ENCODE results near the gene OGN. TPM values are rescaled to one million over a fixed set of nuclear protein-coding genes. Genes with fewer than 3 reads are reported as not detected.
A peak's percentile ranks its signal among the peaks of the same experiment; 100 is the strongest.
"Not testable (repeated sequence)": the region's sequence is repeated elsewhere in the genome, so short reads cannot be mapped to it uniquely, and the experiment has no call there.

Gene OGN
- total and polyA plus RNA-seq, 8 donors, result 0.28 to 5.8 (median 1.3) TPM

- Histone ChIP-seq H3K27me3 (no peaks in the 10 kb centered on the region), H3K27ac (no peak overlapping the region), H3K4me1 (no peaks in the 10 kb centered on the region), H3K4me3 (no peak overlapping the region), H3K36me3 (no peaks in the 10 kb centered on the region), H3K9me3 (no peaks in the 10 kb centered on the region)
- FAIRE-seq, result no peak
- no peak for DNase-seq
- no peak for ATAC-seq
- 94% methylated on average over 2 of the region's 2 CpGs for WGBS, 2 donors
- no peak for TF ChIP-seq CTCF (IDR thresholded peaks at IDR 0.05)
- intact Hi-C loops (cut with DNase I), result no loop called here
These were observed 19.2 kb upstream of the OGN start for GRCh38 chr9:92423612-92424011.

- ATAC-seq, result no peak
- FAIRE-seq, result no peak
- no peak for DNase-seq
- Histone ChIP-seq H3K4me3 (peak overlapping the region in 1 of 4 donors; percentile 2), H3K27ac (no peak overlapping the region), H3K4me1 (no peaks in the 10 kb centered on the region), H3K27me3 (no peaks in the 10 kb centered on the region), H3K36me3 (no peaks in the 10 kb centered on the region), H3K9me3 (no peaks in the 10 kb centered on the region)
- intact Hi-C loops (cut with DNase I), result no loop called here
- TF ChIP-seq CTCF (IDR thresholded peaks at IDR 0.05), result no peak
- WGBS, 2 donors, result 87 to 95% methylated on average over 2 of the region's 2 CpGs
These were observed 18.4 kb upstream of the OGN start for GRCh38 chr9:92422611-92423338.

DNA sequence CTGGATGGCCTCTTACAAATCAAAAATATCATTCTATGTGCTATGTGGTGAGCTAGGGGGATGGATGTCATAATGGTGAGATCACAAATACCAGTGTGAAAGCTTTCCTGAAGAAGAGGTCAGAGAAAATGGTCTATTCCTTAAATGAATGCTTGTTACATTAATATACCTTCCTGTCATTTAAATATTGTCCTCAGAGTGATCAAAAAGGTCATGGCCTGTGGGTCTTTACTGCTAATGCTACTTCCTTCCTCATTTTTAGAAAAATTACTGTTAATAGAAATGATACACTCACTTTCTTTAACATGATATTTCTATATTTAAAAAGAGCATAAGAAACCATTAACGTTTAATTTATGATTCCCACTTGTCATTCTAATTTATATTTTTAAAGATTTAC lies 10.2 kb upstream of the OGN start:
- WGBS, 2 donors, result 55 to 88% methylated on average over 1 of the region's 1 CpG

GRCh38 chr9:92411157-92411556 lies 6.8 kb upstream of the OGN start:
- H3K27me3 ChIP-seq; FAIRE-seq; H3K4me1 ChIP-seq; H3K36me3 ChIP-seq; ATAC-seq; H3K4me3 ChIP-seq; DNase-seq; H3K9me3 ChIP-seq; intact Hi-C loops (cut with DNase I); H3K27ac ChIP-seq: not testable (repeated sequence)
- 86 to 93% methylated on average over 4 of the region's 4 CpGs for WGBS, 2 donors

More for the DNA sequence above, 10.2 kb upstream of the OGN start:
- Histone ChIP-seq H3K36me3 (no peaks in the 10 kb centered on the region), H3K27me3 (no peaks in the 10 kb centered on the region), H3K9me3 (no peaks in the 10 kb centered on the region), H3K4me3 (no peak overlapping the region), H3K27ac (no peak overlapping the region), H3K4me1 (no peaks in the 10 kb centered on the region)
- intact Hi-C loops (cut with DNase I), result no loop called here
- ATAC-seq, result no peak
- no peak for DNase-seq
- TF ChIP-seq CTCF (IDR thresholded peaks at IDR 0.05), result no peak
- FAIRE-seq, result no peak

DNA sequence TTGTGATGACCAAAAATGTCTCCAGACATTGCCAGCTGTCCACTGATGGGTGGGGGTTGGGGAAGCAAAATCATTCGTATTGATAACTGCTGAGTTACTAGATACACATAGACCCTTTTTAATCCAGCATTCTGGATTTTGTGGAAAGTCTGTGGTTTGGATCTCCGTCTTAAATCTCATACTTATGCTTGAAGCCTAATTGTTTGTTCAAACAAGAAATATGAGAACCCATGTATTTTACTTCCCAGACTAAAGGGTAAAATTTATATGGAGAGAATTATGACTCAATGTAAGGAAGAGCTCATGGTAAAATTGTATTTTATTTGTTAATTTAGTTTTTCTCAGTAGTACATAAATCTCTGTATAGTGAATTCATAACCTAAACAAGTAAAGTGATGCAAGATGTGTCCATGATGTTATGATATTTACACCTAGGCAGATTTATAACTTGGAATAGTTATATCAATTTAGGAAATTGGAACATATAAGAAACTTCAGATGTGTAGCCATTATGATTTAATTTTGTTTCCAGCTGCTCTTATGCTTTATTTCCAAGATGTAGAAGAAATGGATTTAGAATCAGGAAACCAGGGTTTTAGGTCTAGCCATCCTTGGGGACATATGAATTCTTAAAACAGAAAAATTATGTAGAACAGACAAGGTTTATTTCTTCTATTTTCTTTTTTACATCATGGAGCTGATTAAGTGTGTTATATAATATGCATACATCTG lies 4.5 kb upstream of the OGN start:
- TF ChIP-seq CTCF (IDR thresholded peaks at IDR 0.05), result no peak
- Histone ChIP-seq H3K4me3 (no peak overlapping the region), H3K4me1 (no peaks in the 10 kb centered on the region), H3K9me3 (no peaks in the 10 kb centered on the region), H3K27me3 (no peaks in the 10 kb centered on the region), H3K36me3 (no peaks in the 10 kb centered on the region), H3K27ac (no peak overlapping the region)
- no peak for DNase-seq
- no peak for FAIRE-seq
- WGBS, 2 donors, result 90% methylated on average over 2 of the region's 2 CpGs
- ATAC-seq, result no peak
- intact Hi-C loops (cut with DNase I), result no loop called here

Data from pancreas (tissue), 10 donors.